Measurements from ENCODE around the gene CEP76.
"Not testable (repeated sequence)": the region's sequence is repeated elsewhere in the genome, so short reads cannot be mapped to it uniquely, and the experiment has no call there.

Gene CEP76

GRCh38 chr18:12640881-12641200, 61.7 kb downstream of the CEP76 start:
- DNase-seq = no peak

- DNase-seq = no peak
These were observed 62.3 kb downstream of the CEP76 start for GRCh38 chr18:12639990-12640880.

GRCh38 chr18:12638644-12639124, 63.8 kb downstream of the CEP76 start:
- DNase-seq = no peak

GRCh38 chr18:12637901-12638643, 64.5 kb downstream of the CEP76 start:
- no peak for DNase-seq

- DNase-seq = no peak
These were observed 65.1 kb downstream of the CEP76 start for GRCh38 chr18:12637393-12637792.

- DNase-seq = no peak
These were observed 70.6 kb downstream of the CEP76 start for GRCh38 chr18:12631831-12632477.

- no peak for DNase-seq
These were observed 72.4 kb downstream of the CEP76 start for GRCh38 chr18:12630136-12630535.

- no peak for DNase-seq
These were observed 73.5 kb downstream of the CEP76 start for GRCh38 chr18:12628706-12629702.

GRCh38 chr18:12627199-12627598, 75.3 kb downstream of the CEP76 start:
- not testable (repeated sequence) for DNase-seq

- no peak for DNase-seq
These were observed 77.3 kb downstream of the CEP76 start for GRCh38 chr18:12625241-12625640.

Data from stimulated activated CD4-positive, alpha-beta T cell treated with anti-CD3 and anti-CD28 coated beads, Interleukin-15, amount 100 ng/mL, for 24 hours (primary cell).